ENCODE measurements around the gene PCCA.

DNA sequence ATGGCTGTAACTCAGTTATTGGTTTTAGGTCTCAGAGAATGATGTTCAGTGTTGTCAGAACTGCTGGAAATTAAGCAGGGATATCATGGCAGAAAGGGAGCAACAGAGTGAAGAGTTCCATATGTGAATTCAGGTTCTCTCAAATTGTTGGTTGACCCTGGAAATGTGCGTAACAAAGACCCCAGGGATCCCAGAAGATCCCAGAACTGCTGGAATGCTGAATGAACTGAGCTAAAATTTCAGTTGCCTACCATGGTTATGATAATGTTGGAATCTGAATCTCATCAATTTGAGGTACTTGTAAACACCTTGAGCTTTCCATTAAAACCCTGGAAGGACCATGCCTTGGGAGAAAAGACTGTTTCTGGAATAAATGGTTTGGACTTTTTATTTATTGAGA is 268.9 kb downstream of the PCCA start:
- TF ChIP-seq POLR2A (IDR thresholded peaks at IDR 0.05; ENCODE audit: low read depth, low read length) (no peak), POLR2AphosphoS5 (IDR thresholded peaks at IDR 0.05; ENCODE audit: low read depth, low read length) (no peak), TAF1 (IDR thresholded peaks at IDR 0.05; ENCODE audit: borderline replicate concordance, low read depth, low read length) (no peak)

Data from GM12892 (cell line).